H1 (cell line): ENCODE data around the gene STX8. TPM values are rescaled to one million over a fixed set of nuclear protein-coding genes. Genes with fewer than 3 reads are reported as not detected.

Experiments used
- CTCF ChIA-PET: fragments of 300-600 bp; sonication (Branson Sonifier 250); formaldehyde crosslinking; loops from one replicate; lab custom pipeline; 2021; ENCODE audit not compliant: partially characterized antibody; lab: Charles Lee
- POLR2A ChIA-PET: fragments of 300-600 bp; sonication (Branson Sonifier 250); formaldehyde crosslinking; loops from one replicate; lab custom pipeline; 2021; ENCODE audit warnings: inconsistent platforms; ENCODE audit not compliant: partially characterized antibody; lab: Charles Lee
- DNase-seq, 2 experiments: peaks; one replicate each; pipeline versions ENCODE4 v3.0.0 to v3.0.0-alpha.2; 2010 to 2022; ENCODE audit warnings: low spot score in 2 of 2, low read depth in 1 of 2, mixed read lengths in 1 of 2
- FAIRE-seq: peaks from 2 replicates; lab custom pipeline; 2011; peaks lifted over from hg19 to GRCh38; lab: Jason Lieb, UNC
- H2AFZ ChIP-seq: 2 replicates; pipeline ENCODE4 v1.8.1; 2012; ENCODE audit warnings: low read length, inconsistent platforms
- H2AK5ac ChIP-seq: 2 replicates; pipeline ENCODE4 v1.6.1; 2013; ENCODE audit warnings: low read depth, low read length
- H2BK120ac ChIP-seq: replicated peaks from 2 replicates; pipeline ENCODE3; 2013; ENCODE audit warnings: low read depth, low read length, inconsistent platforms
- H2BK12ac ChIP-seq: 2 replicates; pipeline ENCODE4 v1.6.1; 2013; ENCODE audit warnings: low read depth, low read length
- H2BK15ac ChIP-seq: 2 replicates; pipeline ENCODE4 v1.6.1; 2013; ENCODE audit warnings: low read length
- H2BK20ac ChIP-seq: 2 replicates; pipeline ENCODE4 v1.6.1; 2013; ENCODE audit warnings: low read length
- H2BK5ac ChIP-seq: 2 replicates; pipeline ENCODE4 v1.6.1; 2013; ENCODE audit warnings: low read depth, low read length
- H3K14ac ChIP-seq: 2 replicates; pipeline ENCODE4 v1.6.1; 2013; ENCODE audit warnings: inconsistent platforms; ENCODE audit not compliant: insufficient read length
- H3K18ac ChIP-seq: 2 replicates; pipeline ENCODE4 v1.6.1; 2013; ENCODE audit warnings: low read length; ENCODE audit errors: extremely low read depth
- H3K23ac ChIP-seq: 2 replicates; pipeline ENCODE4 v1.6.1; 2013; ENCODE audit warnings: inconsistent platforms; ENCODE audit not compliant: insufficient read length
- H3K23me2 ChIP-seq: 2 replicates; pipeline ENCODE4 v1.6.1; 2013; ENCODE audit warnings: low read depth, low read length
- H3K27ac ChIP-seq: 2 replicates; pipeline ENCODE4 v1.6.1; 2011; ENCODE audit warnings: low read depth, low read length, inconsistent platforms
- H3K27me3 ChIP-seq, 4 experiments: replicated peaks in 1 of 4; 1 replicate in 1 of 4; 2 replicates in 3 of 4; pipeline versions ENCODE4 v1.6.1 to v1.8.1; 2011 to 2013; ENCODE audit warnings: low read length in 3 of 4, mild to moderate bottlenecking in 3 of 4, inconsistent platforms in 2 of 4, mixed read lengths in 2 of 4, moderate library complexity in 1 of 4; ENCODE audit not compliant: control insufficient read depth in 3 of 4, insufficient read depth in 3 of 4; ENCODE audit errors: extremely low read depth in 1 of 4
- H3K36me3 ChIP-seq, 4 experiments: 2 replicates each; pipeline versions ENCODE4 v1.6.1 to v1.8.1; 2011 to 2013; ENCODE audit warnings: mild to moderate bottlenecking in 4 of 4, low read length in 3 of 4, moderate library complexity in 2 of 4, control low read depth in 1 of 4, inconsistent platforms in 1 of 4; ENCODE audit not compliant: insufficient read depth in 4 of 4, control insufficient read depth in 2 of 4
- H3K4ac ChIP-seq: replicated peaks from 2 replicates; pipeline ENCODE3; 2013; ENCODE audit warnings: low read length, low read depth, mixed read lengths, inconsistent platforms; ENCODE audit not compliant: insufficient read length
- H3K4me1 ChIP-seq, 4 experiments: replicated peaks in 1 of 4; 1 replicate in 1 of 4; 2 replicates in 3 of 4; pipeline versions ENCODE4 v1.6.1 to v1.8.1; 2011 to 2013; ENCODE audit warnings: low read length in 3 of 4, inconsistent platforms in 2 of 4, mixed read lengths in 1 of 4; ENCODE audit not compliant: insufficient read depth in 4 of 4, control insufficient read depth in 3 of 4
- H3K4me2 ChIP-seq, 2 experiments: 2 replicates each; pipeline versions ENCODE4 v1.6.1 to v1.8.1; 2011 to 2013; ENCODE audit warnings: low read depth in 2 of 2, low read length in 2 of 2, control low read depth in 1 of 2, inconsistent platforms in 1 of 2, mild to moderate bottlenecking in 1 of 2; ENCODE audit not compliant: insufficient read depth in 1 of 2
- H3K4me3 ChIP-seq, 4 experiments: fragments of 200-600, 300-600 bp in 1 of 4; sonication (generic), shearing (Covaris generic), sonication (Bioruptor Twin) in 1 of 4; 2 replicates each; pipeline versions ENCODE4 v1.5.1 to v1.8.1; 2011 to 2016; ENCODE audit warnings: low read length in 4 of 4, low read depth in 3 of 4, control low read depth in 2 of 4, inconsistent platforms in 2 of 4, mild to moderate bottlenecking in 2 of 4, mixed read lengths in 1 of 4, moderate library complexity in 1 of 4; ENCODE audit not compliant: insufficient read depth in 2 of 4; ENCODE audit errors: extremely low read depth in 1 of 4
- H3K56ac ChIP-seq: replicated peaks from 2 replicates; pipeline ENCODE3; 2013; ENCODE audit warnings: low read depth, mild to moderate bottlenecking, mixed read lengths, low read length, inconsistent platforms; ENCODE audit not compliant: insufficient read length
- H3K79me1 ChIP-seq: 2 replicates; pipeline ENCODE4 v1.6.1; 2013; ENCODE audit warnings: low read depth, low read length, control low read depth
- H3K79me2 ChIP-seq, 2 experiments: 2 replicates each; pipeline versions ENCODE4 v1.6.1 to v1.8.1; 2012 to 2013; ENCODE audit warnings: low read length in 2 of 2, mild to moderate bottlenecking in 2 of 2, inconsistent platforms in 1 of 2; ENCODE audit not compliant: insufficient read depth in 2 of 2, control insufficient read depth in 1 of 2
- H3K9ac ChIP-seq, 4 experiments: replicated peaks in 1 of 4; 1 replicate in 1 of 4; 2 replicates in 3 of 4; pipeline versions ENCODE4 v1.6.1 to v1.8.1; 2011 to 2013; ENCODE audit warnings: low read depth in 3 of 4, low read length in 3 of 4, control low read depth in 2 of 4, mild to moderate bottlenecking in 2 of 4, moderate library complexity in 2 of 4, inconsistent platforms in 1 of 4; ENCODE audit errors: extremely low read depth in 1 of 4
- H3K9me3 ChIP-seq, 2 experiments: 2 replicates each; pipeline versions ENCODE4 v1.6.1 to v1.8.1; 2012 to 2013; ENCODE audit warnings: mild to moderate bottlenecking in 2 of 2, moderate library complexity in 2 of 2, control low read depth in 1 of 2, inconsistent platforms in 1 of 2, low read depth in 1 of 2, low read length in 1 of 2, mixed read lengths in 1 of 2; ENCODE audit not compliant: insufficient read depth in 2 of 2
- H4K20me1 ChIP-seq, 2 experiments: replicated peaks in 1 of 2; 2 replicates each; pipeline versions ENCODE3 to v1.8.1; 2011 to 2013; ENCODE audit warnings: inconsistent platforms in 2 of 2, low read length in 2 of 2, mild to moderate bottlenecking in 1 of 2; ENCODE audit not compliant: insufficient read depth in 2 of 2, control insufficient read depth in 1 of 2
- H4K5ac ChIP-seq: 2 replicates; pipeline ENCODE4 v1.6.1; 2013; ENCODE audit warnings: low read length, low read depth, mixed read lengths, inconsistent platforms; ENCODE audit not compliant: insufficient read length
- H4K8ac ChIP-seq: 2 replicates; pipeline ENCODE4 v1.8.0; 2013; ENCODE audit warnings: mild to moderate bottlenecking, moderate library complexity, low read length, inconsistent platforms; ENCODE audit not compliant: insufficient read depth; ENCODE audit errors: extremely low read depth
- H4K91ac ChIP-seq: replicated peaks from 2 replicates; pipeline ENCODE3; 2013; ENCODE audit warnings: low read length, mixed read lengths, inconsistent platforms; ENCODE audit not compliant: insufficient read length
- BACH1 ChIP-seq: IDR thresholded peaks from 2 replicates; pipeline ENCODE4 v1.6.1; 2012; ENCODE audit warnings: low read length, improper control_type of control experiment
- CHD1 ChIP-seq: IDR thresholded peaks from 2 replicates; pipeline ENCODE4 v1.6.1; 2012; ENCODE audit warnings: low read depth, low read length, improper control_type of control experiment
- CTBP2 ChIP-seq: IDR thresholded peaks from 2 replicates; pipeline ENCODE4 v1.7.0; 2011; ENCODE audit warnings: borderline replicate concordance, mild to moderate bottlenecking, moderate library complexity, mixed read lengths, low read length; ENCODE audit not compliant: insufficient read depth, insufficient read length
- HDAC6 ChIP-seq: IDR thresholded peaks from one replicate; pipeline ENCODE4 v1.7.1; 2012; ENCODE audit warnings: low read depth, mild to moderate bottlenecking, inconsistent platforms, low read length, moderate library complexity
- JUND ChIP-seq: IDR thresholded peaks from 2 replicates; pipeline ENCODE4 v1.6.1; 2011; ENCODE audit warnings: mild to moderate bottlenecking, improper control_type of control experiment, low read length
- PHF8 ChIP-seq: fragments of 200-600 bp; sonication (generic); conservative IDR thresholded peaks from 2 replicates; pipeline ENCODE4 v1.7.1; 2012; ENCODE audit warnings: low read depth, mild to moderate bottlenecking, inconsistent platforms, low read length, moderate library complexity
- POLR2A ChIP-seq, 2 experiments: IDR thresholded peaks; 1 replicate in 1 of 2; 2 replicates in 1 of 2; pipeline ENCODE4 v1.6.1; 2011; ENCODE audit warnings: low read depth in 2 of 2, low read length in 2 of 2, mild to moderate bottlenecking in 2 of 2; ENCODE audit errors: control extremely low read depth in 1 of 2
- POU5F1 ChIP-seq: IDR thresholded peaks from 2 replicates; pipeline ENCODE4 v1.6.1; 2011; ENCODE audit warnings: low read depth, mild to moderate bottlenecking, low read length, moderate library complexity
- SIX5 ChIP-seq: IDR thresholded peaks from 2 replicates; pipeline ENCODE4 v1.6.1; 2011; ENCODE audit warnings: mild to moderate bottlenecking, low read depth, low read length
- SP1 ChIP-seq: IDR thresholded peaks from 2 replicates; pipeline ENCODE4 v1.6.1; 2011; ENCODE audit warnings: low read depth, low read length
- SP4 ChIP-seq: IDR thresholded peaks from 2 replicates; pipeline ENCODE4 v1.6.1; 2012; ENCODE audit warnings: low read length, inconsistent platforms
- TBP ChIP-seq: IDR thresholded peaks from 2 replicates; pipeline ENCODE4 v1.6.1; 2011; ENCODE audit warnings: low read depth, low read length, improper control_type of control experiment
- WGBS, 2 experiments: shearing (Covaris generic) in 1 of 2; methylation state at CpG; one replicate each; pipeline versions ENCODE4 v1.1.6 to v1.1.7; 2013 to 2015; ENCODE audit warnings: low lambda C conversion rate in 2 of 2, mixed read lengths in 2 of 2, inconsistent platforms in 1 of 2, low coverage in 1 of 2, missing lambda C conversion rate in 1 of 2; ENCODE audit not compliant: insufficient replicate concordance in 2 of 2, insufficient coverage in 1 of 2, insufficient read length in 1 of 2; ENCODE audit errors: extremely low coverage in 1 of 2, missing lambda C conversion rate in 1 of 2; 5-methylcytosine and 5-hydroxymethylcytosine counted together
- polyA plus RNA-seq, 7 experiments: library from polyadenylated mRNA; depleted of rRNA in 3 of 7; stranded (reverse) in 5 of 7; unstranded in 2 of 7; fragments of >200 nt in 5 of 7; fragments of 200-250 nt in 2 of 7; gene quantifications; 1 replicate in 5 of 7; 2 replicates in 1 of 7; 4 replicates in 1 of 7; pipeline versions ENCODE4 v1.2.1 to v1.2.3, GENCODE V29; 2011 to 2013; ENCODE audit warnings: missing spikeins in 2 of 7, mixed read lengths in 2 of 7
- total RNA-seq: library from RNA; stranded (reverse); fragmentation: NEBNext Ultra II Directional; extraction: Animal tissue kit (Norgen Biotek cat#: 25700); gene quantifications from 2 replicates; pipeline ENCODE4 v1.2.1, GENCODE V29; 2021

STX8 gene
- total and polyA plus RNA-seq, 2 of the 8 experiments (the other 6 are each of a cell fraction or from before 2014, with no cell fraction given), result 22.8 to 42.5 TPM

GRCh38 chr17:9421525-9421924 lies 154.1 kb downstream of the STX8 start:
- Histone ChIP-seq H3K4me2 (no peak overlapping the region), H3K9ac (no peak overlapping the region), H2AFZ (no peak overlapping the region), H3K27ac (no peak overlapping the region), H3K23me2 (no peaks in the 10 kb centered on the region; the same call in 1 of the 2 replicates), H4K8ac (no peak overlapping the region), H2BK120ac (no peak overlapping the region), H3K18ac (no peak overlapping the region), H4K20me1 (no peaks in the 10 kb centered on the region), H3K14ac (no peak overlapping the region), H3K27me3 (no peaks in the 10 kb centered on the region), H3K4ac (no peak overlapping the region), H2BK5ac (no peak overlapping the region), H2BK20ac (no peak overlapping the region), H3K36me3 (no peaks in the 10 kb centered on the region), H2AK5ac (no peak overlapping the region), H3K56ac (no peak overlapping the region), H3K9me3 (0 out of 4 replicates have a peak, but pooled peaks cover 2 to 3% of the 10 kb centered on the region in 2 experiments), H4K91ac (no peak overlapping the region), H2BK12ac (no peak overlapping the region), H3K23ac (no peak overlapping the region), H3K4me1 (peaks cover 6 to 9% (median 7%) of the 10 kb centered on the region in 4 experiments; a peak in 6 of 7 replicates), H3K79me1 (no peaks in the 10 kb centered on the region), H4K5ac (no peak overlapping the region), H2BK15ac (no peak overlapping the region), H3K4me3 (no peak overlapping the region), H3K79me2 (no peaks in the 10 kb centered on the region)
- DNase-seq (no peak), FAIRE-seq (no peak)
- TF ChIP-seq CHD1, result no peak
- TF ChIP-seq SP4, result no peak
- TF ChIP-seq POLR2A (IDR thresholded peaks at IDR 0.05; ENCODE audit: control extremely low read depth in 1 of 2, low read depth in 2 of 2, low read length in 2 of 2), result no peak
- no peak for TF ChIP-seq JUND
- TF ChIP-seq SIX5, result no peak
- TF ChIP-seq CTBP2, result no peak
- no peak for TF ChIP-seq PHF8
- TF ChIP-seq SP1, result no peak
- TF ChIP-seq HDAC6, result no peak
- TF ChIP-seq POU5F1, result no peak
- TF ChIP-seq TBP, result no peak
- TF ChIP-seq BACH1, result no peak
- ChIA-PET CTCF (interaction anchor here (1.1 kb wide), 1 partner anchor 21 kb away, joined by 3 read pairs; no protein-coding TSS in a partner anchor), POLR2A (no interaction called here)
- 84% methylated on average over 2 of the region's 4 CpGs; no CpG with 5 or more reads in 1 of the 2 experiments for WGBS, 2 experiments
